Stimulated activated CD4-positive, alpha-beta T cell treated with anti-CD3 and anti-CD28 coated beads, Interleukin-4, amount 100 ng/mL, for 48 hours (primary cell): ENCODE results near the gene C15orf62.

Source experiments
- DNase-seq, 2 donors: peaks; one replicate each; pipeline ENCODE4 v3.0.0-alpha.2; 2020; ENCODE audit warnings: low read depth in 2 of 2

The C15orf62 gene

DNA sequence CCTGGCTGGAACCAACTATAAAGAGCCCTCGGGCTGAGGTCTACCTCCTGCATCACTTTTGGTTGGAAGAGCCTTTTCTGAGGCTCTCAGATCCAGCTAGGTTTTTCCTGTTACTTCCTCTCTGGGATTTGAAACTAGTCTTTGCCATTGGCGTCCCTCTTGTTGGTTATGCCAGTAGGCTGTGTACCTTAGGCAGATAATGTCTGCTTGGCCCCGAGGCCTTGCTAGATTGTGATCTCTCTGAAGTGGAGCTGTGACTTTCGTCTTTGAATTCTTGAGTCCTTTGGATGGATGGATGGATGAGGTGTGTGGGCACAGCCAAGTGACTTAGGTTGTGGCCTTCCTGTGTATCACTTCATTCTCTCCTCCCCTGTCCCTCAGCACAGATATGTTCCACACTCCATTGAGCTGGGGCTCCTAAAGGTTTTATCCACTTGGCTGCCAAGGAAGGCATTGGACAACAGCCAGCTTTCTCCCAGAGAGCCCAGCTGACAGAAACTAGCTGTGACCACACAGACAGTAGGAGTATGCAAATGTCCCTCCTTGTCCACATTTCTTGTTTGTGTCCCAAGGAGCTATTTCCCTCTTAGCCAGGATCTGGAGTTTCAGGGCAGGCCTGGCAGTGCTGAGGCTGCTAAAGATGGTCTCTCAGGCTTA, 45.4 kb downstream of the C15orf62 start:
- no peak for DNase-seq

DNA sequence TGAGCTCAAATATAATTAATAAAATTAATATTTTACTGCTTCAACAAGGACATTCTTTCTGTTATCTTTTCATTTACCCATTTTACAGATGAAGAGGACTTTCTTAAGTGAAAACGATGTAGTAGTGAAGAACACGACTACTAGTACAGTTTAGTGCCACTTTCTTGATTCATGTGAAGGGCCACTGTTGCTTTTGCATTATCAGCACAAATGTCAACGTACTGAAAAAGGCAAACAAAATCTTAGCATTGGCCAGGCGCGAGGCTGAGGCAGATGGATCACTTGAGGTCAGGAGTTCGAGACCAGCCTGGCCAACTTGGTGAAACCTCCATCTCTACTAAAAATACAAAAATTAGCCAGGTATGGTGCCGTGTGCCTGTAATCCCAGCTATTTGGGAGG, 49.3 kb downstream of the C15orf62 start:
- DNase-seq: no peak

DNA sequence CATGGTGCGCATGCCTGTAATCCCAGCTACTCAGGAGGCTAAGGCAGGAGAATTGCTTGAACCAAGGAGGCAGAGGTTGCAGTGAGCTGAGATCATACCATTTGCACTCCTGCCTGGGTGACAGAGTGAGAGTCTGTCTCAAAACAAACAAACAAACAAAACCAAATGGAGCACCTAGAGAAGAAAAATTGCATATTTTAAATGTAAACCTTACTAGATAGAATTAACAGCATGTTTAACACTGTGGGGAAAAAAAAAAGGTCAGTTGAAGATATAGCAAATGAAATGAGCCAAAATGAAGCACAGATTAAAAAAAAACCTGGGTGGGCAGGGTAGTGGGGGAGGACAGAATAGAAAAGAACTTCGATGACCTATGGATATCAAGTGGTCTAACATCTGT, 51.4 kb downstream of the C15orf62 start:
- no peak for DNase-seq
